ENCODE results near the gene CYP2W1. TPM values are rescaled to one million over a fixed set of nuclear protein-coding genes. Genes with fewer than 3 reads are reported as not detected.

CYP2W1 gene
- total and polyA plus RNA-seq, 2 donors (not counting 3 experiments of a cell fraction or from before 2014, with no cell fraction given), result not detected

GRCh38 chr7:935164-935873 is 47.7 kb upstream of the CYP2W1 start:
- no peak overlapping the region for H3K27ac ChIP-seq (ENCODE audit: insufficient read depth, low read depth, low read length)
- H3K4me3 ChIP-seq (replicated peaks in 1 of 3; ENCODE audit: insufficient read depth in 1 of 3, low read depth in 1 of 3, low read length in 3 of 3), result no peak overlapping the region
- CTCF ChIA-PET, result no interaction called here
- POLR2A ChIA-PET, result no interaction called here
- H4K20me1 ChIP-seq (replicated peaks; ENCODE audit: control insufficient read depth, extremely low read depth, insufficient read depth, low read length), result no peaks in the 10 kb centered on the region
- dilution Hi-C loops (cut with MboI; ENCODE audit: extremely low pct_ligation_motif_present, low sequenced_read_pairs), result no loop called here
- DNase-seq (ENCODE audit: low read depth, low spot score), result no peak
- intact Hi-C loops (cut with micrococcal nuclease), result no loop called here
- no peaks in the 10 kb centered on the region for H3K79me2 ChIP-seq (ENCODE audit: control insufficient read depth, insufficient read depth, low read length)
- peaks cover 0 to 2% of the 10 kb centered on the region in 2 experiments for H3K27me3 ChIP-seq (ENCODE audit: control insufficient read depth in 2 of 2, insufficient read depth in 2 of 2, low read length in 2 of 2)
- H3K9ac ChIP-seq (replicated peaks; ENCODE audit: extremely low read depth, insufficient read depth, low read length), result no peak overlapping the region
- H3K9me3 ChIP-seq (replicated peaks; ENCODE audit: control insufficient read depth, insufficient read depth, low read length), result no peaks in the 10 kb centered on the region
- H3K36me3 ChIP-seq (ENCODE audit: control insufficient read depth in 2 of 2, extremely low read depth in 1 of 2, insufficient read depth in 2 of 2, low read length in 2 of 2), result no peaks in the 10 kb centered on the region
- H2AFZ ChIP-seq (ENCODE audit: low read depth, low read length), result no peak overlapping the region
- no peaks in the 10 kb centered on the region for H3K9me1 ChIP-seq (replicated peaks; ENCODE audit: control insufficient read depth, extremely low read depth, insufficient read depth, low read length)
- BruUV-seq (replicated peaks), result no TSS peak
- FAIRE-seq, result no peak
- H3K4me1 ChIP-seq (ENCODE audit: control insufficient read depth, extremely low read depth, insufficient read depth, low read length), result no peaks in the 10 kb centered on the region
- no peak overlapping the region for H3K4me2 ChIP-seq (ENCODE audit: insufficient read depth, low read length)
- TF ChIP-seq FOS (IDR thresholded peaks at IDR 0.05; ENCODE audit: borderline replicate concordance, insufficient read depth, low read length) (no peak), POLR2A (IDR thresholded peaks at IDR 0.05; ENCODE audit: low read depth, low read length) (no peak), MYC (IDR thresholded peaks at IDR 0.05; ENCODE audit: low read depth, low read length) (no peak), MAX (IDR thresholded peaks at IDR 0.05; ENCODE audit: insufficient read depth, insufficient read length) (no peak), GATA2 (IDR thresholded peaks at IDR 0.05; ENCODE audit: insufficient read depth, insufficient read length, low read depth, low read length) (no peak), JUN (IDR thresholded peaks at IDR 0.05; ENCODE audit: borderline replicate concordance, insufficient read depth, insufficient read length, low read depth) (no peak), POLR2AphosphoS5 (IDR thresholded peaks at IDR 0.05; ENCODE audit: insufficient read depth, low read depth, low read length) (no peak), CTCF (IDR thresholded peaks at IDR 0.05; ENCODE audit: extremely low read depth in 1 of 2, insufficient read depth in 1 of 2, low read depth in 1 of 2, low read length in 2 of 2) (no peak), EZH2 (IDR thresholded peaks at IDR 0.05; ENCODE audit: borderline replicate concordance, low read depth, low read length, severe bottlenecking) (no peak)

All from endothelial cell of umbilical vein (primary cell).